Liver (tissue), 9 donors: ENCODE results near the gene PSMG3. TPM values are rescaled to one million over a fixed set of nuclear protein-coding genes. Genes with fewer than 3 reads are reported as not detected.

Source experiments
- DNase-seq: peaks from one replicate; pipeline ENCODE4 v3.0.0-alpha.2; 2017; ENCODE audit warnings: low spot score
- H3K27ac ChIP-seq, 2 donors: one replicate each; pipeline ENCODE4 v1.7.0; 2013; ENCODE audit warnings: inconsistent platforms in 2 of 2, low read length in 2 of 2, control low read depth in 1 of 2, low read depth in 1 of 2, mild to moderate bottlenecking in 1 of 2
- H3K27me3 ChIP-seq, 4 donors: one replicate each; pipeline versions ENCODE4 v1.6.1 to v1.7.0; 2013; ENCODE audit warnings: low read length in 3 of 4, inconsistent platforms in 1 of 4, mild to moderate bottlenecking in 1 of 4, moderate library complexity in 1 of 4; ENCODE audit not compliant: control insufficient read depth in 4 of 4, insufficient read depth in 4 of 4
- H3K36me3 ChIP-seq, 4 donors: one replicate each; pipeline versions ENCODE4 v1.6.1 to v1.7.0; 2013; ENCODE audit warnings: low read length in 3 of 4, mild to moderate bottlenecking in 3 of 4, low read depth in 1 of 4, moderate library complexity in 1 of 4; ENCODE audit not compliant: control insufficient read depth in 4 of 4, insufficient read depth in 3 of 4
- H3K4me1 ChIP-seq, 4 donors: one replicate each; pipeline versions ENCODE4 v1.6.1 to v1.7.0; 2013; ENCODE audit warnings: low read length in 3 of 4, mild to moderate bottlenecking in 3 of 4, moderate library complexity in 1 of 4; ENCODE audit not compliant: control insufficient read depth in 4 of 4, insufficient read depth in 4 of 4
- H3K4me3 ChIP-seq, 3 donors: one replicate each; pipeline versions ENCODE4 v1.6.1 to v1.7.0; 2013; ENCODE audit warnings: low read length in 3 of 3, control low read depth in 1 of 3, low read depth in 1 of 3, mild to moderate bottlenecking in 1 of 3
- H3K9ac ChIP-seq, 2 donors: one replicate each; pipeline ENCODE4 v1.7.0; 2013; ENCODE audit warnings: low read length in 2 of 2, mild to moderate bottlenecking in 2 of 2, moderate library complexity in 2 of 2, control low read depth in 1 of 2, low read depth in 1 of 2
- H3K9me3 ChIP-seq, 4 donors: one replicate each; pipeline versions ENCODE4 v1.6.1 to v1.7.0; 2013; ENCODE audit warnings: low read length in 3 of 4; ENCODE audit not compliant: control insufficient read depth in 4 of 4
- EGR1 ChIP-seq, 2 donors: IDR thresholded peaks; 2 replicates each; pipeline ENCODE4 v1.6.1; 2016 to 2018; ENCODE audit warnings: antibody characterized with exemption in 2 of 2, low read depth in 2 of 2
- HNF4A ChIP-seq, 2 donors: conservative IDR thresholded peaks; 2 replicates each; pipeline ENCODE4 v1.6.1; 2016; ENCODE audit warnings: antibody characterized with exemption in 2 of 2, mild to moderate bottlenecking in 2 of 2
- NR2F2 ChIP-seq: IDR thresholded peaks from 2 replicates; pipeline ENCODE4 v1.6.1; 2016; ENCODE audit warnings: antibody characterized with exemption
- RAD21 ChIP-seq, 2 donors: IDR thresholded peaks; 2 replicates each; pipeline ENCODE4 v1.6.1; 2016; ENCODE audit warnings: antibody characterized with exemption in 2 of 2, mild to moderate bottlenecking in 2 of 2
- SP1 ChIP-seq: IDR thresholded peaks from 2 replicates; pipeline ENCODE4 v1.6.1; 2018; ENCODE audit warnings: antibody characterized with exemption, mild to moderate bottlenecking
- YY1 ChIP-seq: IDR thresholded peaks from 2 replicates; pipeline ENCODE4 v1.6.1; 2016; ENCODE audit warnings: antibody characterized with exemption, mild to moderate bottlenecking
- WGBS: extraction: QIAGEN DNeasy Blood & Tissue Kit; methylation state at CpG from one replicate; pipeline ENCODE4 v1.1.7; 2013; 5-methylcytosine and 5-hydroxymethylcytosine counted together
- polyA plus RNA-seq, 2 donors: library from polyadenylated mRNA; stranded (reverse) in 1 of 2; unstranded in 1 of 2; fragments of 200-250 nt in 1 of 2; fragments of >200 nt in 1 of 2; fragmentation: Nextera tagmentation in 1 of 2; extraction: Ambion mirVana in 1 of 2; gene quantifications; one replicate each; pipeline versions ENCODE4 v1.2.1 to v1.2.3, GENCODE V29; 2013 to 2015
- total RNA-seq, 2 donors: library from RNA; depleted of rRNA; stranded (reverse); fragments of >200 nt; gene quantifications; one replicate each; pipeline ENCODE4 v1.2.3, GENCODE V29; 2014
- TF ChIP-seq, protein P1 (sequence below): IDR thresholded peaks from 2 replicates; pipeline ENCODE4 v1.6.1; 2016; ENCODE audit warnings: antibody characterized with exemption
- TF ChIP-seq, protein P2 (sequence below): fragments of 150-350 bp; IDR thresholded peaks from 2 replicates; pipeline ENCODE4 v1.5.1; 2017; ENCODE audit warnings: improper control_type of control experiment, low read depth, low read length; ENCODE audit not compliant: missing input control
- TF ChIP-seq, protein P3 (sequence below): IDR thresholded peaks from 2 replicates; pipeline ENCODE4 v1.6.1; 2016; ENCODE audit warnings: antibody characterized with exemption
- TF ChIP-seq, protein P4 (sequence below): IDR thresholded peaks from 2 replicates; pipeline ENCODE4 v1.6.1; 2016; ENCODE audit warnings: antibody characterized with exemption, mild to moderate bottlenecking
- TF ChIP-seq, protein P5 (sequence below): IDR thresholded peaks from 2 replicates; pipeline ENCODE4 v1.6.1; 2016; ENCODE audit warnings: antibody characterized with exemption
- donor health status: healthy.
- donor health status: healthy.
- donor health status: healthy.
- donor health status: healthy.
- donor health status: healthy.

The PSMG3 gene
- total and polyA plus RNA-seq, 4 donors, result 10.1 to 22.4 (median 15.7) TPM

DNA sequence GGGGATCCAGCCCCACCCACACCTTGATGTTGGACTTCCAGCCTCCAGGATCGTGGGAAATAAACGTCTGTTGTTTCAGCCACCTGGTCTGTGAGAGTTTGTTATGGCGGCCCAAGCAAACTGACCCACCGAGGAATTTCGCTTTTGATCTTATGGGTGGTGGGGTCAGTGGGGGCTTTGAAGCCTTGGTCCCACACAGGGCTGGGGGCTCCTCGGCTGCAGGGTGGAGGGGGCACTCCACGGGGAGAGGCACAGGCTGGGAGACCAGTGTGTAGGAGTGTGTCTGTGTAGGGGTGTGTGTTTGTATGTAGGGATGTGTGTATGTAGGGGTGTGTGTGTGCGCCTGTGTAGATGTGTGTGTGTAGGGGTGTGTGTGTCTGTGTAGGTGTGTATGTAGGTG is 48.1 kb upstream of the PSMG3 start:
- no peak for DNase-seq
- WGBS, result 88% methylated on average over 8 of the region's 8 CpGs
- TF ChIP-seq, protein P1, sequence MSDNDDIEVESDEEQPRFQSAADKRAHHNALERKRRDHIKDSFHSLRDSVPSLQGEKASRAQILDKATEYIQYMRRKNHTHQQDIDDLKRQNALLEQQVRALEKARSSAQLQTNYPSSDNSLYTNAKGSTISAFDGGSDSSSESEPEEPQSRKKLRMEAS, result no peak
- no peak for TF ChIP-seq RAD21 (IDR thresholded peaks at IDR 0.05)
- TF ChIP-seq, protein P2, sequence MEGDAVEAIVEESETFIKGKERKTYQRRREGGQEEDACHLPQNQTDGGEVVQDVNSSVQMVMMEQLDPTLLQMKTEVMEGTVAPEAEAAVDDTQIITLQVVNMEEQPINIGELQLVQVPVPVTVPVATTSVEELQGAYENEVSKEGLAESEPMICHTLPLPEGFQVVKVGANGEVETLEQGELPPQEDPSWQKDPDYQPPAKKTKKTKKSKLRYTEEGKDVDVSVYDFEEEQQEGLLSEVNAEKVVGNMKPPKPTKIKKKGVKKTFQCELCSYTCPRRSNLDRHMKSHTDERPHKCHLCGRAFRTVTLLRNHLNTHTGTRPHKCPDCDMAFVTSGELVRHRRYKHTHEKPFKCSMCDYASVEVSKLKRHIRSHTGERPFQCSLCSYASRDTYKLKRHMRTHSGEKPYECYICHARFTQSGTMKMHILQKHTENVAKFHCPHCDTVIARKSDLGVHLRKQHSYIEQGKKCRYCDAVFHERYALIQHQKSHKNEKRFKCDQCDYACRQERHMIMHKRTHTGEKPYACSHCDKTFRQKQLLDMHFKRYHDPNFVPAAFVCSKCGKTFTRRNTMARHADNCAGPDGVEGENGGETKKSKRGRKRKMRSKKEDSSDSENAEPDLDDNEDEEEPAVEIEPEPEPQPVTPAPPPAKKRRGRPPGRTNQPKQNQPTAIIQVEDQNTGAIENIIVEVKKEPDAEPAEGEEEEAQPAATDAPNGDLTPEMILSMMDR, result no peak

GRCh38 chr7:1616741-1617140 is 46.9 kb upstream of the PSMG3 start:
- Histone ChIP-seq H3K4me3 (no peak overlapping the region), H3K27me3 (no peaks in the 10 kb centered on the region), H3K9me3 (no peaks in the 10 kb centered on the region), H3K36me3 (no peaks in the 10 kb centered on the region), H3K27ac (no peak overlapping the region), H3K4me1 (no peaks in the 10 kb centered on the region), H3K9ac (no peak overlapping the region)
- 87% methylated on average over 8 of the region's 8 CpGs for WGBS
- TF ChIP-seq, protein P3, sequence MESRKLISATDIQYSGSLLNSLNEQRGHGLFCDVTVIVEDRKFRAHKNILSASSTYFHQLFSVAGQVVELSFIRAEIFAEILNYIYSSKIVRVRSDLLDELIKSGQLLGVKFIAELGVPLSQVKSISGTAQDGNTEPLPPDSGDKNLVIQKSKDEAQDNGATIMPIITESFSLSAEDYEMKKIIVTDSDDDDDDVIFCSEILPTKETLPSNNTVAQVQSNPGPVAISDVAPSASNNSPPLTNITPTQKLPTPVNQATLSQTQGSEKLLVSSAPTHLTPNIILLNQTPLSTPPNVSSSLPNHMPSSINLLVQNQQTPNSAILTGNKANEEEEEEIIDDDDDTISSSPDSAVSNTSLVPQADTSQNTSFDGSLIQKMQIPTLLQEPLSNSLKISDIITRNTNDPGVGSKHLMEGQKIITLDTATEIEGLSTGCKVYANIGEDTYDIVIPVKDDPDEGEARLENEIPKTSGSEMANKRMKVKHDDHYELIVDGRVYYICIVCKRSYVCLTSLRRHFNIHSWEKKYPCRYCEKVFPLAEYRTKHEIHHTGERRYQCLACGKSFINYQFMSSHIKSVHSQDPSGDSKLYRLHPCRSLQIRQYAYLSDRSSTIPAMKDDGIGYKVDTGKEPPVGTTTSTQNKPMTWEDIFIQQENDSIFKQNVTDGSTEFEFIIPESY, result no peak
- no peak for TF ChIP-seq HNF4A (conservative IDR thresholded peaks at IDR 0.05)
- TF ChIP-seq RAD21 (IDR thresholded peaks at IDR 0.05), result no peak
- TF ChIP-seq YY1, result no peak
- TF ChIP-seq, protein P4, sequence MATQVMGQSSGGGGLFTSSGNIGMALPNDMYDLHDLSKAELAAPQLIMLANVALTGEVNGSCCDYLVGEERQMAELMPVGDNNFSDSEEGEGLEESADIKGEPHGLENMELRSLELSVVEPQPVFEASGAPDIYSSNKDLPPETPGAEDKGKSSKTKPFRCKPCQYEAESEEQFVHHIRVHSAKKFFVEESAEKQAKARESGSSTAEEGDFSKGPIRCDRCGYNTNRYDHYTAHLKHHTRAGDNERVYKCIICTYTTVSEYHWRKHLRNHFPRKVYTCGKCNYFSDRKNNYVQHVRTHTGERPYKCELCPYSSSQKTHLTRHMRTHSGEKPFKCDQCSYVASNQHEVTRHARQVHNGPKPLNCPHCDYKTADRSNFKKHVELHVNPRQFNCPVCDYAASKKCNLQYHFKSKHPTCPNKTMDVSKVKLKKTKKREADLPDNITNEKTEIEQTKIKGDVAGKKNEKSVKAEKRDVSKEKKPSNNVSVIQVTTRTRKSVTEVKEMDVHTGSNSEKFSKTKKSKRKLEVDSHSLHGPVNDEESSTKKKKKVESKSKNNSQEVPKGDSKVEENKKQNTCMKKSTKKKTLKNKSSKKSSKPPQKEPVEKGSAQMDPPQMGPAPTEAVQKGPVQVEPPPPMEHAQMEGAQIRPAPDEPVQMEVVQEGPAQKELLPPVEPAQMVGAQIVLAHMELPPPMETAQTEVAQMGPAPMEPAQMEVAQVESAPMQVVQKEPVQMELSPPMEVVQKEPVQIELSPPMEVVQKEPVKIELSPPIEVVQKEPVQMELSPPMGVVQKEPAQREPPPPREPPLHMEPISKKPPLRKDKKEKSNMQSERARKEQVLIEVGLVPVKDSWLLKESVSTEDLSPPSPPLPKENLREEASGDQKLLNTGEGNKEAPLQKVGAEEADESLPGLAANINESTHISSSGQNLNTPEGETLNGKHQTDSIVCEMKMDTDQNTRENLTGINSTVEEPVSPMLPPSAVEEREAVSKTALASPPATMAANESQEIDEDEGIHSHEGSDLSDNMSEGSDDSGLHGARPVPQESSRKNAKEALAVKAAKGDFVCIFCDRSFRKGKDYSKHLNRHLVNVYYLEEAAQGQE, result no peak
- no peak for TF ChIP-seq EGR1 (IDR thresholded peaks at IDR 0.05; ENCODE audit: low read depth in 2 of 2)
- no peak for TF ChIP-seq NR2F2
- TF ChIP-seq, protein P1, result no peak
- TF ChIP-seq SP1, result no peak
- TF ChIP-seq, protein P5, sequence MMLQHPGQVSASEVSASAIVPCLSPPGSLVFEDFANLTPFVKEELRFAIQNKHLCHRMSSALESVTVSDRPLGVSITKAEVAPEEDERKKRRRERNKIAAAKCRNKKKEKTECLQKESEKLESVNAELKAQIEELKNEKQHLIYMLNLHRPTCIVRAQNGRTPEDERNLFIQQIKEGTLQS, result no peak
- no peak for DNase-seq

More for the DNA sequence above, 48.1 kb upstream of the PSMG3 start:
- H3K9ac ChIP-seq, result no peak overlapping the region
- H3K4me3 ChIP-seq, result no peak overlapping the region
- no peaks in the 10 kb centered on the region for H3K27me3 ChIP-seq
- H3K27ac ChIP-seq, result no peak overlapping the region
- no peaks in the 10 kb centered on the region for H3K4me1 ChIP-seq
- H3K9me3 ChIP-seq, result no peaks in the 10 kb centered on the region
- H3K36me3 ChIP-seq, result no peaks in the 10 kb centered on the region
